Lung (tissue), 12 donors: ENCODE data around the gene OXSR1. TPM values are rescaled to one million over a fixed set of nuclear protein-coding genes. Genes with fewer than 3 reads are reported as not detected.

Source experiments
- ATAC-seq: fragments of 200-7000 bp; cut with Tn5 transposase; one replicate; pipeline ENCODE4 v1.9.1; 2020; ENCODE audit warnings: moderate number of reproducible peaks; ENCODE audit not compliant: insufficient read depth, low FRiP score
- DNase-seq, 3 donors: peaks; one replicate each; pipeline ENCODE4 v3.0.0-alpha.2; 2013 to 2017
- H3K27ac ChIP-seq, 2 donors: one replicate each; pipeline ENCODE4 v1.5.1; 2013; ENCODE audit warnings: mild to moderate bottlenecking in 2 of 2, moderate library complexity in 2 of 2, control low read depth in 1 of 2, inconsistent platforms in 1 of 2, low read depth in 1 of 2, low read length in 1 of 2
- H3K27me3 ChIP-seq, 3 donors: one replicate each; pipeline ENCODE4 v1.5.1; 2013; ENCODE audit warnings: low read length in 2 of 3; ENCODE audit not compliant: control insufficient read depth in 3 of 3, insufficient read depth in 3 of 3
- H3K36me3 ChIP-seq, 4 donors: one replicate each; pipeline ENCODE4 v1.5.1; 2013; ENCODE audit warnings: low read length in 4 of 4, mild to moderate bottlenecking in 1 of 4, moderate library complexity in 1 of 4; ENCODE audit not compliant: control insufficient read depth in 4 of 4, insufficient read depth in 4 of 4
- H3K4me1 ChIP-seq, 5 donors: one replicate each; pipeline ENCODE4 v1.5.1; 2013; ENCODE audit warnings: low read length in 5 of 5, mild to moderate bottlenecking in 2 of 5, moderate library complexity in 1 of 5; ENCODE audit not compliant: control insufficient read depth in 5 of 5, insufficient read depth in 5 of 5
- H3K4me3 ChIP-seq: one replicate; pipeline ENCODE4 v1.5.1; 2013; ENCODE audit warnings: mild to moderate bottlenecking, control low read depth, moderate library complexity
- H3K9ac ChIP-seq, 2 donors: one replicate each; pipeline ENCODE4 v1.5.1; 2013; ENCODE audit warnings: low read length in 2 of 2, control low read depth in 1 of 2; ENCODE audit not compliant: insufficient read depth in 1 of 2
- H3K9me3 ChIP-seq, 4 donors: one replicate each; pipeline ENCODE4 v1.5.1; 2013; ENCODE audit warnings: low read length in 3 of 4, mild to moderate bottlenecking in 1 of 4, moderate library complexity in 1 of 4; ENCODE audit not compliant: control insufficient read depth in 4 of 4, insufficient read depth in 3 of 4
- WGBS, 2 donors: extraction: QIAGEN DNeasy Blood & Tissue Kit; methylation state at CpG; one replicate each; pipeline ENCODE4 v1.1.7; 2013; 5-methylcytosine and 5-hydroxymethylcytosine counted together
- polyA plus RNA-seq, 2 donors: library from polyadenylated mRNA; stranded (reverse); fragments of 200-250 nt; gene quantifications; one replicate each; pipeline ENCODE4 v1.2.1, GENCODE V29; 2013
- total RNA-seq, 2 donors: library from RNA; depleted of rRNA in 1 of 2; stranded (reverse); fragments of >200 nt in 1 of 2; gene quantifications; one replicate each; pipeline ENCODE4 v1.2.1, GENCODE V29; 2014 to 2021
- TF ChIP-seq, protein P1 (sequence below): IDR thresholded peaks from 2 replicates; pipeline ENCODE4 v1.5.1; 2012; ENCODE audit warnings: mild to moderate bottlenecking; ENCODE audit errors: control extremely low read depth, extremely low read depth
- donor health status: control.
- donor health status: control.
- donor health status: Bipolar disorder and iron deficiency.
- donor health status: healthy.
- donor health status: DM: yes; HTN: yes; CAD: no.

Gene OXSR1
- total and polyA plus RNA-seq, 4 donors, result 11.9 to 38.9 (median 24.9) TPM

DNA sequence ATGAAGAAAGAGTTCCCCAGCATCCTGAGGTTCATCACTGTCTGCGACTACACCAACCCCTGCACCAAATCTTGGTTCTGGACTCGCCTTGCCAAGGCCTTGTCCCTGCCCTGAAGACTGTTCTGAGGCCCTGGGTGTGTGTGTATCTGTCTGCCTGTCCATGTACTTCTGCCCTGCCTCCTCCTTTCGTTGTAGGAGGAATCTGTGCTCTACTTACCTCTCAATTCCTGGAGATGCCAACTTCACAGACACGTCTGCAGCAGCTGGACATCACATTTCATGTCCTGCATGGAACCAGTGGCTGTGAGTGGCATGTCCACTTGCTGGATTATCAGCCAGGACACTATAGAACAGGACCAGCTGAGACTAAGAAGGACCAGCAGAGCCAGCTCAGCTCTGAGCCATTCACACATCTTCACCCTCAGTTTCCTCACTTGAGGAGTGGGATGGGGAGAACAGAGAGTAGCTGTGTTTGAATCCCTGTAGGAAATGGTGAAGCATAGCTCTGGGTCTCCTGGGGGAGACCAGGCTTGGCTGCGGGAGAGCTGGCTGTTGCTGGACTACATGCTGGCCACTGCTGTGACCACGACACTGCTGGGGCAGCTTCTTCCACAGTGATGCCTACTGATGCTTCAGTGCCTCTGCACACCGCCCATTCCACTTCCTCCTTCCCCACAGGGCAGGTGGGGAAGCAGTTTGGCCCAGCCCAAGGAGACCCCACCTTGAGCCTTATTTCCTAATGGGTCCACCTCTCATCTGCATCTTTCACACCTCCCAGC, 24.0 kb upstream of the OXSR1 start:
- Histone ChIP-seq H3K4me1 (peaks cover 0 to 25% (median 15%) of the 10 kb centered on the region in 5 donors), H3K36me3 (peaks cover 0 to 21% (median 10%) of the 10 kb centered on the region in 4 donors), H3K27me3 (no peaks in the 10 kb centered on the region), H3K27ac (no peak overlapping the region), H3K9me3 (peaks cover 0 to 5% (median 0%) of the 10 kb centered on the region in 4 donors), H3K9ac (no peak overlapping the region), H3K4me3 (no peak overlapping the region)
- 90 to 96% methylated on average over 7 of the region's 7 CpGs for WGBS, 2 donors
- ATAC-seq (no peak), DNase-seq (no peak)
- TF ChIP-seq, protein P1, sequence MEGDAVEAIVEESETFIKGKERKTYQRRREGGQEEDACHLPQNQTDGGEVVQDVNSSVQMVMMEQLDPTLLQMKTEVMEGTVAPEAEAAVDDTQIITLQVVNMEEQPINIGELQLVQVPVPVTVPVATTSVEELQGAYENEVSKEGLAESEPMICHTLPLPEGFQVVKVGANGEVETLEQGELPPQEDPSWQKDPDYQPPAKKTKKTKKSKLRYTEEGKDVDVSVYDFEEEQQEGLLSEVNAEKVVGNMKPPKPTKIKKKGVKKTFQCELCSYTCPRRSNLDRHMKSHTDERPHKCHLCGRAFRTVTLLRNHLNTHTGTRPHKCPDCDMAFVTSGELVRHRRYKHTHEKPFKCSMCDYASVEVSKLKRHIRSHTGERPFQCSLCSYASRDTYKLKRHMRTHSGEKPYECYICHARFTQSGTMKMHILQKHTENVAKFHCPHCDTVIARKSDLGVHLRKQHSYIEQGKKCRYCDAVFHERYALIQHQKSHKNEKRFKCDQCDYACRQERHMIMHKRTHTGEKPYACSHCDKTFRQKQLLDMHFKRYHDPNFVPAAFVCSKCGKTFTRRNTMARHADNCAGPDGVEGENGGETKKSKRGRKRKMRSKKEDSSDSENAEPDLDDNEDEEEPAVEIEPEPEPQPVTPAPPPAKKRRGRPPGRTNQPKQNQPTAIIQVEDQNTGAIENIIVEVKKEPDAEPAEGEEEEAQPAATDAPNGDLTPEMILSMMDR, result no peak

DNA sequence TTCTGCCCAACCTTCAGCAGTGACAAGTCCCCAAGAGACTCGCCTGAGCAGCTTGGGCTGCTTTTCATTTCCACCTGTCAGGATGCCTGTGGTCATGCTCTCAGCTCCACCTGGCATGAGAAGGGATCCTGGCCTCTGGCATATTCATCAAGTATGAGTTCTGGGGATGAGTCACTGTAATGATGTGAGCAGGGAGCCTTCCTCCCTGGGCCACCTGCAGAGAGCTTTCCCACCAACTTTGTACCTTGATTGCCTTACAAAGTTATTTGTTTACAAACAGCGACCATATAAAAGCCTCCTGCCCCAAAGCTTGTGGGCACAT, 23.4 kb upstream of the OXSR1 start:
- Histone ChIP-seq H3K9ac (no peak overlapping the region), H3K27me3 (no peaks in the 10 kb centered on the region), H3K36me3 (peaks cover 0 to 21% (median 10%) of the 10 kb centered on the region in 4 donors), H3K9me3 (peaks cover 0 to 5% (median 0%) of the 10 kb centered on the region in 4 donors), H3K4me3 (no peak overlapping the region), H3K4me1 (peaks cover 0 to 25% (median 15%) of the 10 kb centered on the region in 5 donors), H3K27ac (no peak overlapping the region)
- no peak for DNase-seq
- 92 to 94% methylated on average over 2 of the region's 2 CpGs for WGBS, 2 donors
- no peak for ATAC-seq
- TF ChIP-seq, protein P1, result no peak

DNA sequence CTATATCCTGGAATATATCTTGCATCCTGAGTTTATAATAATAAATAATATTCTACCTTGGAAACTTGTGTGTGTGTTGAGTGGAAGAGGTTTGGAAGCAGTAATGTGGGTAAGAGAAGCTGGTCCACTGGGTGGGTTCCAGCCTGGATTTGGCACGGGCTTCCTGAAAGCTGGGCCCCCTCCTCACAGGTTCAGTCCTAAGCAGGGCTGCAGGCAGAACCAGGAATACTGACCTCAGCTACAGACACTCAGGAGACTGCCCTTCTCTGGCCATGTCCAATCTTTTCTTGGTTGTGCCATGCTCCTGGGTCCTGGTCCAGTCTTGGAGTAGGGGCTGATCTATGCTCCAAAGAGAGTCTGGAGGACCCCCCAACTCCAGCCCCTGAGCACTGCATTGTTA, 22.4 kb upstream of the OXSR1 start:
- no peak overlapping the region for H3K27ac ChIP-seq
- H3K9me3 ChIP-seq, result peaks cover 0 to 5% (median 0%) of the 10 kb centered on the region in 4 donors
- H3K36me3 ChIP-seq, result peaks cover 0 to 21% (median 10%) of the 10 kb centered on the region in 4 donors
- no peak overlapping the region for H3K4me3 ChIP-seq
- no peaks in the 10 kb centered on the region for H3K27me3 ChIP-seq
- 96 to 100% methylated on average over 1 of the region's 1 CpG for WGBS, 2 donors
- DNase-seq, result no peak
- no peak for ATAC-seq
- TF ChIP-seq, protein P1, result no peak
- no peak overlapping the region for H3K9ac ChIP-seq
- H3K4me1 ChIP-seq, result peaks cover 0 to 23% (median 11%) of the 10 kb centered on the region in 5 donors
